NCI-H2171 (cell line): Measurements from ENCODE around the gene CST9.
"Not testable (repeated sequence)": the region's sequence is repeated elsewhere in the genome, so short reads cannot be mapped to it uniquely, and the experiment has no call there.

Experiments used
- DNase-seq: peaks from one replicate; lab custom pipeline; 2025; lab: John Stamatoyannopoulos, UW

Gene CST9

DNA sequence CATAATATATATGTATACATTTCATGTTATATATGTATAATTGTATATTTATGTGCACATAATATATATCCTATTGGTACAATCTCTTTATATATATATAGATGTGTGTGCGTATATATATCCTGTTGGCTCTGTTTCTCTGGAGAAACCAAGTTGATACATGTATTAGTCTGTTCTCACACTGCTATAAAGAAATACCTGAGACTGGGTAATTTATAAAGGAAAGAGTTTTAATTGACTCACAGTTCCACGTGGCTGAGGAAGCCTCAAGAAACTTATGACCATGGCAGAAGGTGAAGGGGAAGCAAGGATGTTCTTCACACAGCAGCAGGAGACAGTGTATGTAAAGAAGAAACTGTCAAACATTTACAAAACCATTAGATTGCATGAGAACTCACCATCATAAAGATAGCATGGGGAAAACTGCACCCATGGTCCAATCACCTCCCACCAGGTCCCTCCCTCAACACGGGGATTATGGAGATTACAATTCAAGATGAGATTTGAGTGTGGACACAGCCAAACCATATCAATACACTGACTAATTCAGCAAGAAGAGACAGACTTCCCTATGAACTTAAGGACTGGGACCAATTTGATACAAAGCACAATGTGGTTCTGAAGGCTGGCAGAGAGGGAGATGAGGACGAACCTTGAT lies 18.1 kb upstream of the CST9 start:
- no peak for DNase-seq

GRCh38 chr20:23622839-23623343 lies 17.2 kb upstream of the CST9 start:
- no peak for DNase-seq

GRCh38 chr20:23622401-23622800 lies 16.7 kb upstream of the CST9 start:
- not testable (repeated sequence) for DNase-seq

GRCh38 chr20:23620670-23621386 lies 15.1 kb upstream of the CST9 start:
- not testable (repeated sequence) for DNase-seq

DNA sequence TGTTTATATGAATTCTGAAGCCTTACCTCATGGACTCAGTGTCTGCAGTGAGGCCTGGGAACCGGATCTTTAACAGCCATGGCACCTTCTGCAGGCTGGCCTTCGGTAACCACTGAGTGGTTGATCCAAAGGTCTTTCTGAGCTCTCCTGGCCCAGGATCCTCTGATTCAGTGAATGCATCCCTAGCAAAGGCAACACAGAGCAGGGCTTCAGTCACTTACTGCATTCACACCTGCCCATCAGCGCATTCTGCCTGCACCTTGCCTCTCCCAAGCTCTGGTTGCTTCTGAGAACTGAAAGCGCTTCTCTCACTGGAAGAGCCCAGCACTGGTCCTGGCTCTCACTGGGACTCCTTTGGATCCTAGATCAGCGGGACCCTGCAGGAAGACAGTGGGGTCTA lies 8.4 kb upstream of the CST9 start:
- no peak for DNase-seq

DNA sequence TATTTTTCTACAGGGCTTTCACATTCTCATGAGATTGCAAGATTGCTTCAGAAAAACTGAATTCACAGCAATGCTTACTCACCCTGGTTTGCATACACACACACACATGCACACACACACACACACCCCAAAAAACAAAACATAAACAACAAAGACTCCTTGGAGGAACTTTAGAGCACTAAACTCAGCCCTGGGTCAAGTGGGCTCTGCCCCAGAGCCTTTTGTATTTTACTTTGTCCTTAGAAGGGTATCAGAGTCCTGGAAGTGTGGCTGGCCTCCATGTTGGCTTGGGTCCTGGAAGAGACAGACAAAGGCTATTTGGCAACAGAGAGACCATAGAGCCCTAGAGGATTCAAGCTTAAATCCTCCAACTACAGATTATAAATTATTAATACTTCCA lies 8.0 kb upstream of the CST9 start:
- DNase-seq: no peak

DNA sequence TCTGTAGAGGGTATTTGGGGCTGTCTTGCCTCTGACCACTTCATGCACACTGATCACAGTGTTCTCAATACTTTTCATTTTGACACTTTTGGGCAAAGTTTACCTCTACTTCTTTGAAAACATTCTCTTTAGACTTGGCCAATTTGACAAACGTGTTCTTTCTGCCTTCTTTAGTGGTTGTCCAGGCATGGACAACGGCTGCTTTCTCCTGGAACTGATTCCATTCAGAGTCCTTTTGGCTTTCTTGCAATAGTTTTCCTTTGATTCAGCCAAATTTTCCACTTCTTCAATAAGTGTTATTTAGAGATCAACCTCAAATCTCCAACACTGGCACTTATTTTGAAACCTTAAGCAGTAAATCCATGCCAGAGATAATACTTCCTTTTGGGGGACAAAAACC lies 6.7 kb upstream of the CST9 start:
- DNase-seq: no peak

- no peak for DNase-seq
Observed at GRCh38 chr20:23609486-23610109, 3.9 kb upstream of the CST9 start.

GRCh38 chr20:23608251-23608846 lies 2.6 kb upstream of the CST9 start:
- DNase-seq: no peak

GRCh38 chr20:23607497-23608245 lies 2.0 kb upstream of the CST9 start:
- no peak for DNase-seq

GRCh38 chr20:23606652-23607049 lies 934 bp upstream of the CST9 start:
- DNase-seq: peak; percentile 43

- no peak for DNase-seq
Observed at GRCh38 chr20:23604306-23604705, 1.4 kb downstream of the CST9 start.

DNA sequence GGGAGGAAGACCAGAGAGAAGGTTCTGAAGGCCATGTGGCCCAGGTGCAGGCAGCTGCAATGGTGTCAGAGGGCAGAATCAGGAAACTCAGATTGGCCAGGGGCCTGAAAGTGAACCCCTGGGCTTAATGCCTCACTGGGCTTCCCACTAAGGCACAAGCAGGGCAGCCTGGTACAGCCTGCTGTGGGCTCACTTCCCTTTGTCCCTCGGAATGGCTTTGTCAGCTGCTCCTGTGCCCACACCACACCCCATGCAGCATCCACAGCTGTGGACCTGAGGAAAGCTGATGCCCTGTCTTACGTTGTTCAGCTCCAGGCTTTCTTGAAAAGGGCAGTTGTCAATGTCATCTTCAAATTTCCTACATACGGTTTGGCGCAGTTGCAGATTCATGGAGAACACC lies 2.4 kb downstream of the CST9 start:
- DNase-seq: no peak

GRCh38 chr20:23602699-23603098 lies 3.0 kb downstream of the CST9 start:
- DNase-seq: no peak

DNA sequence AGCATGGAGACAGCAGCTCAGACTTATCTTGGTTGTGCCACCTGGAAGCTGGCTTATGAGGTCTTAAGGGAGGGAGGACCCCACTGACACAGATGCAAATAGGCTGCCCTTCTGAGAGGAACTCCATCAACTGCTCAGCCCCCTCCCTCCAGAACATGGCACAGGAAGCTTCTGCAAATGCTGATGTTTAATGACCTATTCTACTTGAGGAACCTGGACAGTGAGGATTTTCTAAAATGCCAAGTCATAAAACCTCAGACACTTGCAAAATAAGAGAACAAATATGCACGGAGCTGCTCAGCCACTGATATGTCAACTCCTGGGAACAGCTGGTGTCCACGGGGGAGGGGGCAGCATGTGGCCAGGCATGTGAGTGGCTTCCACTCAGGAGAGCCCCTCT lies 3.5 kb downstream of the CST9 start:
- DNase-seq: no peak

DNA sequence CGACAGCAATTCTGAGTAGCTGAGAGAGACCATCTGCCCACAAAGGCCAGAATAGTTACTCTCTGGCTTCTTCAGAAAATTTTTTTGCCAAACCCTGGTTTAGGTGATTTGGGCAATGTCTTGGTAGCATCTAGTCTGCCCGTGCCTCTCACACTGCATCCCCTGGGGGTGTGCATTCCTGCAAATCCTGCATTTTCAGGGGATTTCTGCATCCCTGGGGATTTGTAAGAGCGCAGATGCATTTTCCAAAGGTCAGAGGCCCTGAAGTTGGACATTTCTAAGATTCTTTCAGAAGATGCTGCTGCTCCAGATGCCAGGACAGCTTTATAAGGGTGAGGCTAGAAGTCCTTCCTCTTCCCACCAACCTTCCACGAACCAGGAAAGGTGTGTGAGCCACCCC lies 4.0 kb downstream of the CST9 start:
- no peak for DNase-seq

- no peak for DNase-seq
Observed at GRCh38 chr20:23598481-23598880, 7.2 kb downstream of the CST9 start.

DNA sequence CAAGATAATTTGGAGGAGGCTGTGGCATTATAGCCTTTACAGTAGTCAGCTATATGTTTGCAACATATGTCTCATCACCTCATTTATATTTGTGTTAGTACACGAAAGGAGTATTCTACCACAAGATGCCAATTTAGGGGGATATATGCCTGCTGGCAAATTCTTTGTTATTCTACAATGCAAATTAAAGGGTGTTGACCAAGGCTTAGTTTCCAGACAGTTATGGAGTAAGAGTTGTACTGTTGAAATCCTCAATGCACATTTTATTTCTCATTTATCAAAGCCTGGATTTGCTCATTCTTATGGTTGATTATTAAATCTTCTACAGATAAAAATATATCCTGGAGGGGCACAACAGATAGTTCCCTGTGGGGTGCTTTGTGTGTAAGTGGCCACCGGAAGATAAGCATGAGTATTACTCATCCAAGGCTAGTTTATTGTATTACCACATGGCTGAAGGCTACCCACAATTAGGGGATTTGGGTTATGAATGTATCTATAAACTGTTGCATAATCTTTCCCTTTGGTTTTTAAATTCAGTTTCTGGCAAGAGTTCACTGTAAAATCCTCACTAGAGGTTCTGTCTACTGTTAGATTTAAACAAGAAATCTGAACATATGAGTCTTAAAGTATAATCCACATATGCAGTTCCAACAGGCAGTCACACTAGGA lies 9.0 kb downstream of the CST9 start:
- no peak for DNase-seq

GRCh38 chr20:23595941-23596340 lies 9.8 kb downstream of the CST9 start:
- DNase-seq: no peak

DNA sequence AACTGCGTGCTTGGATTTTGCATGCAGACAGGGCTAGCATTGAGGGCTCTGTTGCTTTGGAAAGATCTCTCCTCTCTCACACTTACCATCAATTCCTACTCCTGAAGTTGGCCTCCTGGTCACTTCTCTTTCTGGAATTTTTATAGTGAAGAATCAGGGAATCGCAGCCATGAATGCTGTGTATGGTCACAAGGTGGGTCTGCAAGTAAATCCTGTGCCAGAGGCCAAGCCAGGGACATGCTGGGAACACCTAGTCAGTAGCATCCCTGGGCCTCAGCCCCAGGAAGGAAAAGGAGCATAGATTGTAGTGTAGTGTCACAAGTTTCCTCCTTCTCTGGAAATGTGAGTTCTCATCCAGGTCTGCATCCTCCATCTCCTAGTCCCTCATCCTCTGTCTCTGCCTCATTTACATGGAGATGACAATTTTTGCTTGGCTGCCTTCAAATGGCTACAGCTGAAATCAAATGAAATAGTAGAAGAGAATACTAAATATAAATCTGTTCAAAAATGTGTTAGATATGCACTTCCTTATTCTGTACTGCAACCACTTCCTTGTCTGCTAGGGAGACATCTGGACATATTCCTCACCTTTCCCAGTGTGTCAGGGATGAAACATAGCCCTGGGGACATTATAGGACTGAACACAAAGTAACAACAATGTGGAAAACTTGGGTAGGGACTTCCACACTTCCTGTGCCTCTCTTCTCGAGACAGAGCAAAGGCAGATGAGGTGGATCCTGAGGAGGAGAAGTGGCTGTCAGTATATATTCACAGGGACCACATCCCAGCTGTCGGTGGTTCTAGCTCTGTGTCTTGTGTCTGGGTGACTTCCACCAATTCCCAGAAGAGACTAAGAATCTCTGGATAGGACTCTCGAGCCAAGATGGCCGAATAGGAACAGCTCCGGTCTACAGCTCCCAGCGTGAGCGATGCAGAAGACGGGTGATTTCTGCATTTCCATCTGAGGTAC lies 17.0 kb downstream of the CST9 start:
- no peak for DNase-seq
